T-cell (primary cell): ENCODE results near the gene PPIL3. TPM values are rescaled to one million over a fixed set of nuclear protein-coding genes. Genes with fewer than 3 reads are reported as not detected.

Experiments
- ATAC-seq, 4 experiments: fragments of 200-7000 bp in 3 of 4; fragments of 150-1000 bp in 1 of 4; cut with Tn5 transposase; replicated peaks in 1 of 4; 1 replicate in 3 of 4; 2 replicates in 1 of 4; pipeline ENCODE4 v1.10.0; 2021; ENCODE audit warnings: moderate library complexity in 3 of 4, mild to moderate bottlenecking in 2 of 4, moderate number of reproducible peaks in 1 of 4
- CTCF ChIA-PET, 2 donors: fragments of 300-600 bp; sonication (Branson Sonifier 250); formaldehyde crosslinking; loops; one replicate each; lab custom pipeline; 2022; ENCODE audit warnings: antibody characterized with exemption in 2 of 2; lab: Charles Lee
- POLR2A ChIA-PET, 2 donors: fragments of 300-600 bp; sonication (Branson Sonifier 250); formaldehyde crosslinking; loops; one replicate each; lab custom pipeline; 2022; ENCODE audit warnings: antibody characterized with exemption in 2 of 2; lab: Charles Lee
- DNase-seq, 35 experiments: peaks; one replicate each; pipeline versions ENCODE4 v3.0.0 to v3.0.0-alpha.2; 2013 to 2023
- H3K27ac ChIP-seq: one replicate; pipeline ENCODE4 v1.5.1; 2013; ENCODE audit warnings: low read length
- H3K27me3 ChIP-seq, 2 experiments: replicated peaks in 1 of 2; 1 replicate in 1 of 2; 2 replicates in 1 of 2; pipeline versions ENCODE4 v1.6.1 to v1.7.0; 2013; ENCODE audit warnings: low read length in 1 of 2, mixed read lengths in 1 of 2; ENCODE audit not compliant: control insufficient read depth in 2 of 2, insufficient read depth in 2 of 2; ENCODE audit errors: extremely low read depth in 1 of 2
- H3K36me3 ChIP-seq, 2 donors: 1 replicate in 1 of 2; 2 replicates in 1 of 2; pipeline versions ENCODE4 v1.6.1 to v1.7.0; 2013; ENCODE audit warnings: low read length in 1 of 2; ENCODE audit not compliant: control insufficient read depth in 2 of 2, insufficient read depth in 1 of 2; ENCODE audit errors: extremely low read depth in 1 of 2
- H3K4me1 ChIP-seq, 2 experiments: 1 replicate in 1 of 2; 2 replicates in 1 of 2; pipeline versions ENCODE4 v1.6.1 to v1.7.0; 2013; ENCODE audit warnings: low read length in 2 of 2, mixed read lengths in 1 of 2; ENCODE audit not compliant: insufficient read depth in 2 of 2, control insufficient read depth in 1 of 2; ENCODE audit errors: extremely low read depth in 1 of 2
- H3K4me3 ChIP-seq, 2 donors: 1 replicate in 1 of 2; 2 replicates in 1 of 2; pipeline versions ENCODE4 v1.5.1 to v1.7.0; 2013; ENCODE audit warnings: mild to moderate bottlenecking in 2 of 2, low read length in 1 of 2, moderate library complexity in 1 of 2; ENCODE audit not compliant: control insufficient read depth in 1 of 2; ENCODE audit errors: extremely low read depth in 1 of 2
- H3K9me3 ChIP-seq: 2 replicates; pipeline ENCODE4 v1.7.0; 2013
- H3K27ac Mint-ChIP-seq, 2 donors: one replicate each; pipeline ENCODE4 v1.8.0; 2020 to 2021; ENCODE audit warnings: mild to moderate bottlenecking in 2 of 2, mixed read lengths in 2 of 2
- H3K27me3 Mint-ChIP-seq, 2 donors: one replicate each; pipeline ENCODE4 v1.8.0; 2021 to 2022; ENCODE audit warnings: mixed read lengths in 2 of 2
- H3K36me3 Mint-ChIP-seq: one replicate; pipeline ENCODE4 v1.8.0; 2021; ENCODE audit warnings: mixed read lengths
- H3K4me1 Mint-ChIP-seq, 3 donors: one replicate each; pipeline ENCODE4 v1.8.0; 2020 to 2022; ENCODE audit warnings: mixed read lengths in 3 of 3, mild to moderate bottlenecking in 1 of 3
- H3K4me3 Mint-ChIP-seq, 3 donors: one replicate each; pipeline ENCODE4 v1.8.0; 2020 to 2022; ENCODE audit warnings: mild to moderate bottlenecking in 3 of 3, mixed read lengths in 3 of 3, moderate library complexity in 3 of 3
- H3K9me3 Mint-ChIP-seq, 3 donors: one replicate each; pipeline ENCODE4 v1.8.0; 2020 to 2022; ENCODE audit warnings: mixed read lengths in 3 of 3
- WGBS: methylation state at CpG from one replicate; pipeline ENCODE4 v1.1.5; 2013; ENCODE audit warnings: missing lambda C conversion rate; ENCODE audit not compliant: insufficient coverage; 5-methylcytosine and 5-hydroxymethylcytosine counted together
- total RNA-seq, 35 experiments: library from RNA in 6 of 35; stranded (reverse) in 6 of 35; fragments of 120-200 nt in 1 of 35; gene quantifications; one replicate each; pipeline versions ENCODE4 v1.2.1 to v1.2.4 and lab custom pipeline; 2013 to 2026

Gene PPIL3
- total RNA-seq, 5 donors from 2014 or later (not counting 1 experiment from before 2014, with no cell fraction given): 28.0 to 44.2 (median 30.6) TPM

DNA sequence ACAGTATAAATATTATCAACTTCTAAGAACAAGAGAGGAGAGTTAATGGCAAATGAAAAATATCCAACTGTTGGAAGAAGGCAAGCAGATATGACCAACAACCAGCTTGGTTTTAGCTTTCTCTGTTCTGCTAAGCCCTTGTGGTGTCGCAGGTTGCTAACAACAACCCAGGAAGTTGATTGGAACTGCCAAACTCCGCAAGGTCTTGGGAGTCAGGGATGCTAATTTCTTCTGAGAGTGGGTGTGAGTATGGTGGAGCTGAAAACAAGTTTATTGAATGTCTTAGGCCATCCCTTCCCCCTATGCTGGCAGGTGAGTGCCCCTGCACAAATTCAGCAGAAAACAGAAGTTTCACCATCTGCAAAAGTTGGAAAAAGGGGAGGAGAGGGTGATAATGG is 59.6 kb downstream of the PPIL3 start:
- no peaks in the 10 kb centered on the region for H3K9me3 Mint-ChIP-seq
- H3K36me3 Mint-ChIP-seq: peaks cover 24% of the 10 kb centered on the region
- H3K36me3 ChIP-seq: no peaks in the 10 kb centered on the region
- no peaks in the 10 kb centered on the region for H3K27me3 ChIP-seq
- H3K27ac Mint-ChIP-seq: no peak overlapping the region
- H3K4me1 ChIP-seq: no peaks in the 10 kb centered on the region
- CTCF ChIA-PET: interaction anchor here in 1 of 2 donors (0.6 kb wide), 1 partner anchor 10 kb away, joined by 3 read pairs; no protein-coding TSS in a partner anchor
- no peaks in the 10 kb centered on the region for H3K27me3 Mint-ChIP-seq
- H3K4me3 ChIP-seq: no peak overlapping the region
- H3K9me3 ChIP-seq: no peaks in the 10 kb centered on the region
- WGBS: no CpG with 5 or more reads among the region's 2 CpGs
- H3K4me1 Mint-ChIP-seq: peaks cover 0 to 6% (median 2%) of the 10 kb centered on the region in 3 donors
- no peak overlapping the region for H3K27ac ChIP-seq
- no peak for DNase-seq
- H3K4me3 Mint-ChIP-seq: no peak overlapping the region
- POLR2A ChIA-PET: interaction anchor here (0.5 to 3.6 kb wide), 6 partner anchors 11 to 38 kb away, joined by 3 to 25 read pairs (median 5); no protein-coding TSS in a partner anchor
- ATAC-seq: no peak

DNA sequence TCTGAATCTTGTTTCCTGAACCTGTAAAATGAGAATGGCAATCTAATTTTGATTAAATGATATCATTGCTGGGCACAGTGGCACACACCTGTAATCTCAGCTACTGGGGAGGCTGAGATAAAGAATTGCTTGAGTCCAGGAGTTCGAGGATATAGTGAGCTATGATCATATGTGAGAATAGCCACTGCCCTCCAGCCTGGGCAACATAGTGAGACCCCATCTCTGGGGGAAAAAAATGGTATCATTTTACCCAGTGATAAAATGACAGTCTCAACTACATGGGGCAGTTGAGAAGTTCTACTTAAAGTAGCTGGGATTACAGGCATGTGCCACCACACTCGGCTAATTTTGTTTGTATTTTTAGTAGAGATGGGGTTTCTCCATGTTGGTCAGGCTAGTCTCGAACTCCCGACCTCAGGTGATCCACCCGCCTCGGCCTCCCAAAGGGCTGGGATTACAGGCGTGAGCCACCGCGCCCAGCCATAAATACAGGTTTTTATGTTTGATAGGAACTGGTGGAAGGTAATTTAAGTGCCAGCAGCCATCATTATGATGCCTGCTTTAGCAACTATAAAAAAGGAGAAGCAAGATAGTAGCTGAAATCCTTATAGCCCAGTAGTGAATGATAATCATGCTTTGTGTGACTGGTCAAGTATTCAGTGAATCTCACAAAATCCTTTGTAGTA is 60.2 kb downstream of the PPIL3 start:
- Histone ChIP-seq H3K27me3 (no peaks in the 10 kb centered on the region), H3K9me3 (no peaks in the 10 kb centered on the region), H3K4me1 (no peaks in the 10 kb centered on the region), H3K36me3 (peaks cover 0 to 5% of the 10 kb centered on the region in 2 donors), H3K27ac (no peak overlapping the region), H3K4me3 (no peak overlapping the region)
- H3K4me1 Mint-ChIP-seq: peaks cover 0 to 6% (median 2%) of the 10 kb centered on the region in 3 donors
- no peak overlapping the region for H3K27ac Mint-ChIP-seq
- ATAC-seq (no peak), DNase-seq (no peak)
- CTCF ChIA-PET: interaction anchor here in 1 of 2 donors (0.6 kb wide), 1 partner anchor 10 kb away, joined by 3 read pairs; no protein-coding TSS in a partner anchor
- H3K27me3 Mint-ChIP-seq: no peaks in the 10 kb centered on the region
- peaks cover 23% of the 10 kb centered on the region for H3K36me3 Mint-ChIP-seq
- POLR2A ChIA-PET: interaction anchor here in 1 of 2 donors (0.5 to 3.6 kb wide), 7 partner anchors 10 to 38 kb away, joined by 3 to 25 read pairs (median 4); no protein-coding TSS in a partner anchor
- no peaks in the 10 kb centered on the region for H3K9me3 Mint-ChIP-seq
- H3K4me3 Mint-ChIP-seq: no peak overlapping the region
- WGBS: 97% methylated on average over 6 of the region's 9 CpGs

DNA sequence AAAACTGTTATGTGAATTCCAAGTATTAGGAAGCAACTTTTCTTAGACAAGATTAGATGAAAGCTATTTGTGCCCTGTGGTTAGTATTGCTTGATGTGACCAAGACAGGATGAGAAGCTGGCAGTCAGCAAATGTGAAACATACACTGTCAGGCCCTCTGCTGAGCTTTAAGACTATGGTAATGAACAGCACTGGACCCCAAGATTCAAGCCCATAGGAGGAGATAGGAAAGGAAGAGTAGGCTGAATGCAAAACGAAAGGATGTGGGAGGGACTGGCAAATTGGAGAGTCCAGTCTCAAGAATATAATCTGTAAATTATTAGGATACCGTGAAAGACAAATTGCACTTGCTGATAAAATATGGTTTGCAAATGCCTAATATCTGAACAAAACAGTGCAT is 60.8 kb downstream of the PPIL3 start:
- ChIA-PET CTCF (no interaction called here), POLR2A (interaction anchor here (0.9 to 3.6 kb wide), 6 partner anchors 10 to 29 kb away, joined by 3 to 25 read pairs (median 4); no protein-coding TSS in a partner anchor)
- H3K4me3 ChIP-seq: no peak overlapping the region
- H3K9me3 Mint-ChIP-seq: no peaks in the 10 kb centered on the region
- H3K36me3 Mint-ChIP-seq: peaks cover 21% of the 10 kb centered on the region
- DNase-seq (no peak), ATAC-seq (no peak)
- H3K4me3 Mint-ChIP-seq: no peak overlapping the region
- WGBS: 67% methylated on average over 1 of the region's 2 CpGs
- no peaks in the 10 kb centered on the region for H3K9me3 ChIP-seq
- no peaks in the 10 kb centered on the region for H3K4me1 ChIP-seq
- no peak overlapping the region for H3K27ac Mint-ChIP-seq
- H3K27me3 Mint-ChIP-seq: no peaks in the 10 kb centered on the region
- no peaks in the 10 kb centered on the region for H3K27me3 ChIP-seq
- peaks cover 0 to 6% (median 2%) of the 10 kb centered on the region in 3 donors for H3K4me1 Mint-ChIP-seq
- peaks cover 0 to 5% of the 10 kb centered on the region in 2 donors for H3K36me3 ChIP-seq
- H3K27ac ChIP-seq: no peak overlapping the region

DNA sequence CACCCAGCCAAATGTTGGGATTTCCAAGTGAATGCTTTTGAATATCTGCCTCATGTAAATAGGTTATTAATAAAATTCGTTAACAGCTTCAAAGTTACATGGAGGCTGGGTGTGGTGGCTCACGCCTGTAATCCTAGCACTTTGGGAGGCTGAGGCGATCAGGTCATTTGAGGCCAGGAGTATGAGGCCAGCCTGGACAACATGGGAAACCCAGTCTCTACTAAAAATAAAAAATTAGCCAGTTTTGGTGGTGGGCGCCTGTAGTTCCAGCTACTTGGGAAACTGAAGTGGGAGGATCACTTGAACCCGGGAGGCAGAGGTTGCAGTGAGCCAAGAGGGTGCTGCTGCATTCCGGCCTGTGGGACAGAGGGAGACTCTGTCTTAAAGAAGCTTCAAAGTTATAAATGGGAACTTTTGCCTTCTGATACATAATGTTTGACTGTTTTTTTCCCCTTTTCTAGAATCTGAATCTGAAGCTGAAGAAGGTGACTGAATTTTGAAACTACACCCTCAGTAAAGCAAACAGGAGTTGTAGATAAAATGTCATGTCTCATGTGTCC is 67.1 kb downstream of the PPIL3 start:
- no peak overlapping the region for H3K4me3 ChIP-seq
- peaks cover 0 to 2% of the 10 kb centered on the region in 2 experiments for H3K4me1 ChIP-seq
- no peaks in the 10 kb centered on the region for H3K27me3 ChIP-seq
- Mint-ChIP-seq H3K27ac (no peak overlapping the region), H3K36me3 (peaks cover 45% of the 10 kb centered on the region), H3K4me1 (peaks cover 3 to 11% (median 11%) of the 10 kb centered on the region in 3 donors), H3K4me3 (no peak overlapping the region), H3K27me3 (no peaks in the 10 kb centered on the region), H3K9me3 (no peaks in the 10 kb centered on the region)
- H3K9me3 ChIP-seq: no peaks in the 10 kb centered on the region
- ChIA-PET CTCF (no interaction called here), POLR2A (interaction anchor here in 1 of 2 donors (0.8 to 1.2 kb wide), 2 partner anchors 36 to 38 kb away, joined by 3 to 4 read pairs; no protein-coding TSS in a partner anchor)
- H3K36me3 ChIP-seq: peaks cover 8 to 57% of the 10 kb centered on the region in 2 donors
- no peak for ATAC-seq
- H3K27ac ChIP-seq: no peak overlapping the region
- DNase-seq: no peak
- WGBS: 94% methylated on average over 2 of the region's 6 CpGs

Other genes starting within 250 kb of the PPIL3 start
- 100 to 1,000 TPM; 132 to 258 (median 139) TPM for gene BZW1, start 77.2 kb downstream of the PPIL3 start, total RNA-seq
- 1,000 to 10,000 TPM in 2 of 5 donors, 100 to 1,000 TPM in 3; 357 to 1,046 (median 384) TPM for gene CLK1, start 24.4 kb downstream of the PPIL3 start, total RNA-seq
- gene NIF3L1, start 294 bp upstream of the PPIL3 start, total RNA-seq: 10 to 100 TPM; 11.7 to 29.7 (median 25.0) TPM
- gene ORC2, start 74.6 kb upstream of the PPIL3 start, total RNA-seq: 10 to 100 TPM; 29.9 to 52.4 (median 50.6) TPM
- 10 to 100 TPM; 29.5 to 44.6 (median 36.0) TPM for gene HYCC2, start 182.6 kb upstream of the PPIL3 start, total RNA-seq
- 10 to 100 TPM; 31.4 to 43.7 (median 38.8) TPM for gene NDUFB3, start 182.9 kb upstream of the PPIL3 start, total RNA-seq
- gene CFLAR, start 227.1 kb upstream of the PPIL3 start, total RNA-seq: 100 to 1,000 TPM; 188 to 217 (median 208) TPM